Central memory CD4-positive, alpha-beta T cell (primary cell): ENCODE results near the gene ZNF439.
A peak's percentile ranks its signal among the peaks of the same experiment; 100 is the strongest.
"Not testable (repeated sequence)": the region's sequence is repeated elsewhere in the genome, so short reads cannot be mapped to it uniquely, and the experiment has no call there.

Source experiments
- DNase-seq: peaks from one replicate; pipeline ENCODE4 v3.0.0; 2022
- total RNA-seq, 3 experiments: gene quantifications; one replicate each; lab custom pipeline; 2026; lab: John Stamatoyannopoulos, UW

Gene ZNF439
- 7.9 to 34.6 (median 25.9) reads per million in 3 experiments for total RNA-seq

GRCh38 chr19:11848594-11849469 is at the start of gene ZNF439:
Gene ZNF439, plus strand, starts transcription at chr19:11848726. Its CDS starts 142 bp downstream, at chr19:11848868.
- DNase-seq, result peak; percentile 84

- no peak for DNase-seq
These were observed 42.0 kb upstream of the ZNF439 start for GRCh38 chr19:11806354-11807098.

- DNase-seq, result no peak
These were observed 41.5 kb upstream of the ZNF439 start for GRCh38 chr19:11807099-11807380.

GRCh38 chr19:11813703-11814028 is 34.9 kb upstream of the ZNF439 start:
- no peak for DNase-seq

GRCh38 chr19:11814029-11814699 is 34.4 kb upstream of the ZNF439 start, which contains the start of gene ZNF440:
Gene ZNF440, plus strand, starts transcription at chr19:11814273. Its CDS starts 175 bp downstream, at chr19:11814448.
- peak; percentile 72 for DNase-seq

- DNase-seq, result no peak
These were observed 33.9 kb upstream of the ZNF439 start for GRCh38 chr19:11814700-11815035.

GRCh38 chr19:11821474-11822109 is 26.9 kb upstream of the ZNF439 start:
- no peak for DNase-seq

- DNase-seq, result not testable (repeated sequence)
These were observed 19.3 kb upstream of the ZNF439 start for GRCh38 chr19:11828957-11829876.

GRCh38 chr19:11832253-11832912 is 16.1 kb upstream of the ZNF439 start:
- no peak for DNase-seq

GRCh38 chr19:11833541-11833940 is 15.0 kb upstream of the ZNF439 start:
- no peak for DNase-seq

- not testable (repeated sequence) for DNase-seq
These were observed 12.9 kb upstream of the ZNF439 start for GRCh38 chr19:11835626-11836066.

- DNase-seq, result no peak
These were observed 4.8 kb upstream of the ZNF439 start for GRCh38 chr19:11843722-11844121.

GRCh38 chr19:11847615-11848014 is 911 bp upstream of the ZNF439 start:
- DNase-seq, result not testable (repeated sequence)

GRCh38 chr19:11848200-11848593 is 329 bp upstream of the ZNF439 start:
- DNase-seq, result no peak

- not testable (repeated sequence) for DNase-seq
These were observed 1.8 kb downstream of the ZNF439 start for GRCh38 chr19:11850289-11850688.

GRCh38 chr19:11853358-11853757 is 4.8 kb downstream of the ZNF439 start:
- no peak for DNase-seq

- no peak for DNase-seq
These were observed 8.2 kb downstream of the ZNF439 start for GRCh38 chr19:11856596-11857250.

GRCh38 chr19:11860721-11861120 is 12.2 kb downstream of the ZNF439 start:
- DNase-seq, result no peak

- DNase-seq, result no peak
These were observed 12.8 kb downstream of the ZNF439 start for GRCh38 chr19:11861301-11861700.

GRCh38 chr19:11867766-11868165 is 19.2 kb downstream of the ZNF439 start:
- not testable (repeated sequence) for DNase-seq

GRCh38 chr19:11868188-11868587 is 19.7 kb downstream of the ZNF439 start:
- no peak for DNase-seq
